ENCODE data around the gene AP1G1.
"Not testable (repeated sequence)": the region's sequence is repeated elsewhere in the genome, so short reads cannot be mapped to it uniquely, and the experiment has no call there.

The AP1G1 gene

DNA sequence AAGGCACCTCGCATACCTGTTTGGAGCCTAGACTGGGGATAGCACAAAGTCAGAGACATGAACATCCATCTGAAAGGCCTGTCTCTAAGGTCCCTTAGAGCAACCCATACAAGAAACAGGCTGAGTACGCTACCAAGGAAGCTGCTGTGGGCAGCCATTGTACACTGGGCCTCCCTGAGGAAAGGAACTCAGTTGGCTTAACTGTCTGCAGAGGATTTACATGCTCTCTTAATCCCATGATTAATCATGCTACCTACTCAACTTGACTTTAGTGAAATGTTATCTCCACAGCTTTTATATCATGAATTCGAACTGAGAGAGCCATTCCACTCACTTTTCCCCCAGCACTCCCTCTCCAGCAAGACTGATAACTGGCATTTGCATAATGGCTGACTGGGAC is 110.1 kb downstream of the AP1G1 start:
- no peak for DNase-seq

DNA sequence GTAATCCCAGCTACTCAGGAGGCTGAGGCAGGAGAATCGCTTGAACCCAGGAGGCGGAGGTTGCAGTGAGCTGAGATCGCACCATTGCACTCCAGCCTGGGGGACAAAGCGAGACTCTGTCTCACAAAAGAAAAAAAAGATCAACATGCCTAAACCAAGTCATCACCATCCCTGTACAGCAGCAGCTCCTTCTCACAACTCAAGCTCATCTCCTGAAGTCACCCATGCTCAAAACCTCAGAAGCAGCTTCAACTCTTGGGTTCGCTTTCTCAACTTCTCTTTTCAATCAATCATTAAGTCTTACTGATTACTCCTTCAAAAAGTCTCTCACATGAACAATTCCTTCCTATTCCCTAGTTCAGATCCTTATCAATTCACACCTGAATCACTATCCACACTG is 115.5 kb downstream of the AP1G1 start:
- no peak for DNase-seq

DNA sequence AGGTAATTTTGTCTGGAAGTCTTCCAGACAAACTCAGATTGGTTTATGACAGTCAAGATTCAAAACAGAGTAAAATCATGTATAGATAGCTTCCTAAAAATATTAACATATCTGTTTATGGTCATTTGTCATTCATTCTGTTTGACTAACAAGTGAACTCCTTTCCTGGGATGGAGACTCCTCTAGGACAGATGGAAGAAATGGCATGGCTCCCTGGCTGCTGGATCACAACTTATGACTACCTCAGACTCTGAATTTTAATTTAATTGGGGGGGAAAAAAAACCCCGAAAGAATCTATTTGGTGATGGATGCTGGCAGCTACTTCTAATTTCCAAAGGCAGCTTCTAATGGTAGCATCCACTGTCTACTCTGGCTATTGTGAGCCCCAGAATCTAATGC is 118.7 kb downstream of the AP1G1 start:
- DNase-seq, result no peak

DNA sequence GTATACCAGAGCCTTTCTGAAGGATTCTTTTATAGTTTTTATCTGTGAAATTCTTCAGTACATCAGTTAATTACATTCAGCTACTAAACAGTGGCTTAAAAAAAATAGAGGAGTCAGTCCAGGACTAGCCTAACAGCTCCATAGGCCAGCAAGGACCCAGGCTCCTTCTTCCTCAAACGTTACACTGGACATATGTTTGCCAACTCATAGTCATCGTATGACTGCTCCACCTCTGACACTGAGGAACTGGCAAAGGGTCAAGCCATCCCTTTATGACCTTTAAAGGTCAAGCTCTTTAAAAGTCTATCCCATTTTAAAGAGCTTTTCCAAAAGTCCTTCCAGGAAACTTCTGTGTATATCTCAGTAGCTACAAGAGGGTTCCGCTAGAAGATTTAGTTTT is 120.8 kb downstream of the AP1G1 start:
- DNase-seq, result no peak

DNA sequence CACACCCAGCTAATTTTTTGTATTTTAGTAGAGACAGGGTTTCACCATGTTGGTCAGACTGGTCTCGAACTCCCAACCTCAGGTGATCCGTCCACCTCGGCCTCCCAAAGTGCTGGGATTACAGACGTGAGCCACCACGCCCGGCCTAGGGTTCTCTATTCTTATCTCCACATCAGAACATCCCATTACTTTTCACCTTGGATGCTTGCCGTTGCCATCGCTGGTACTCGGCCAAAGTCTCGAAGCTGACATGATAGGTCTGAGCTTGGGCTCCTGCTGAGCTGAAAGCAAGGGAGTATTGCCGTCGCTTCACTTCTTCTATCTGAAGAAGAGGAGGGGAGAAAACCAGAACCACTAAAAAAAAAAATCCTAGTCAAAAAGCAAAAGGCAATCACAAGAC is 124.4 kb downstream of the AP1G1 start:
- not testable (repeated sequence) for DNase-seq

DNA sequence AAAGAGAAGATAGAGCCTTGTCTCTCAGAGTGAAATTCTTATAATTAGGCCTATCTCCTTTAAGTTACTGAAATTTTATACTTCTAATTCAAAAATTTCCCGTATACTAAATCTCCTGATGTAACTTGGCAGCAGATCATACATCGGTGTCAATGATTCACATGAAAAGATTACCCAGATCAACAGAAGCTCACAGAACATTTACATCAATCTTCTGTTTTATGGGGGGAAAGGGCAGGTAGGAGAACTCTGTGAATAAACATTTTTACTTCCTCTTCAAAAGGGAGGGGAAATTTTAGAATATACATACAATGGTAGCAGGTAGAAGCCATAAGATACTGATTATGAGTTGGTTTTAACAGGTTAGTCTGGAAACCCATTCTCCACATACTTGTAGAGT is 127.3 kb downstream of the AP1G1 start:
- no peak for DNase-seq

Measured in CD4-positive, alpha-beta T cell treated with Interleukin-10 for 1 hour (primary cell).